ENCODE results near the gene GRIA4. TPM values are rescaled to one million over a fixed set of nuclear protein-coding genes. Genes with fewer than 3 reads are reported as not detected.
"Not testable (repeated sequence)": the region's sequence is repeated elsewhere in the genome, so short reads cannot be mapped to it uniquely, and the experiment has no call there.

GRIA4 gene
- total RNA-seq, 6 donors from 2014 or later: not detected

DNA sequence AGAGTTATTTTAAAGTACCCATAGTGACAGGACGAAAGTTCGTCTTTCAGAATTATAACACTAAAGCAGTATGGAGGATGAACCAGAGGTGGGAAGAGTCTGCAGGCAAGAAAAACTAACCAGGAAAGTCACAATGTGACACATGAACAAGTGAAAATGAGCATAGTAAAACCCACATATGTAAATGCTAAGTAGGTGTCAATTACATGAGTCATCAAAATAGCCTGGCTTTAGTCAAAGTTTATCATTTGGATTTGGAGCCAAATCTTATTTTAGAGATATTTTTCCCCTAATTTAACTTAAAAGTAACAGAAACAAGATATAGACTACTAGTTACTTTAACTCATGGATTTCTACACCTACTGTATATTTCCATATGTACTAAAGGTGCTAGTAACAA lies 159.8 kb downstream of the GRIA4 start:
- no peaks in the 10 kb centered on the region for H3K4me1 ChIP-seq
- no peaks in the 10 kb centered on the region for H3K27me3 ChIP-seq
- WGBS, 2 donors: 91 to 95% methylated on average over 2 of the region's 2 CpGs
- no peak for DNase-seq
- TF ChIP-seq EP300 (IDR thresholded peaks at IDR 0.05) (no peak), POLR2AphosphoS5 (IDR thresholded peaks at IDR 0.05) (no peak), POLR2A (IDR thresholded peaks at IDR 0.05) (no peak)
- TF ChIP-seq, protein P1, sequence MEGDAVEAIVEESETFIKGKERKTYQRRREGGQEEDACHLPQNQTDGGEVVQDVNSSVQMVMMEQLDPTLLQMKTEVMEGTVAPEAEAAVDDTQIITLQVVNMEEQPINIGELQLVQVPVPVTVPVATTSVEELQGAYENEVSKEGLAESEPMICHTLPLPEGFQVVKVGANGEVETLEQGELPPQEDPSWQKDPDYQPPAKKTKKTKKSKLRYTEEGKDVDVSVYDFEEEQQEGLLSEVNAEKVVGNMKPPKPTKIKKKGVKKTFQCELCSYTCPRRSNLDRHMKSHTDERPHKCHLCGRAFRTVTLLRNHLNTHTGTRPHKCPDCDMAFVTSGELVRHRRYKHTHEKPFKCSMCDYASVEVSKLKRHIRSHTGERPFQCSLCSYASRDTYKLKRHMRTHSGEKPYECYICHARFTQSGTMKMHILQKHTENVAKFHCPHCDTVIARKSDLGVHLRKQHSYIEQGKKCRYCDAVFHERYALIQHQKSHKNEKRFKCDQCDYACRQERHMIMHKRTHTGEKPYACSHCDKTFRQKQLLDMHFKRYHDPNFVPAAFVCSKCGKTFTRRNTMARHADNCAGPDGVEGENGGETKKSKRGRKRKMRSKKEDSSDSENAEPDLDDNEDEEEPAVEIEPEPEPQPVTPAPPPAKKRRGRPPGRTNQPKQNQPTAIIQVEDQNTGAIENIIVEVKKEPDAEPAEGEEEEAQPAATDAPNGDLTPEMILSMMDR (IDR thresholded peaks at IDR 0.05): no peak
- no peak overlapping the region for H3K4me3 ChIP-seq
- no peak for ATAC-seq (ENCODE audit: low FRiP score in 2 of 2)
- no peak overlapping the region for H3K27ac ChIP-seq
- H3K36me3 ChIP-seq: no peaks in the 10 kb centered on the region
- H3K9me3 ChIP-seq: no peaks in the 10 kb centered on the region

DNA sequence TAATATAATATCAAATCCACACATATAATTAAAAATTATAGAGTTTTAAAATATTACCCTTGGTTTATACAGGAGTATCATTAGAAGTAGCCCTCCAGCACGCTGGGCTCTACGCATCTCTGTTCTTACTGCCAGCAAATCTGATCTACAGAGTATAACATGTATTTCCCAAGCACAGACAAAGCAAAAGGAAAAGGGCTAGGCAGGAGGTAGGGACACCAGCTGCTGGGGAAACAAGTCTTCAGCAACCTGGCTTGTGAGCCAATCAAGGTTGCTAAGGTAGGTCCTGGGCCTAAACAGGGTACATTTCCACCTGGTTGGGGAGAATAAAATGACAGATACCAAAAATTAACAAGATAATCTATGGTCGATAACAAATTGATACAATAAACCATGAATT lies 163.6 kb downstream of the GRIA4 start:
- not testable (repeated sequence) for H3K27ac ChIP-seq; H3K4me1 ChIP-seq; H3K9me3 ChIP-seq; ATAC-seq (ENCODE audit: low FRiP score in 2 of 2); DNase-seq; H3K27me3 ChIP-seq; H3K36me3 ChIP-seq; H3K4me3 ChIP-seq
- WGBS, 2 donors: 85 to 95% methylated on average over 3 of the region's 3 CpGs

DNA sequence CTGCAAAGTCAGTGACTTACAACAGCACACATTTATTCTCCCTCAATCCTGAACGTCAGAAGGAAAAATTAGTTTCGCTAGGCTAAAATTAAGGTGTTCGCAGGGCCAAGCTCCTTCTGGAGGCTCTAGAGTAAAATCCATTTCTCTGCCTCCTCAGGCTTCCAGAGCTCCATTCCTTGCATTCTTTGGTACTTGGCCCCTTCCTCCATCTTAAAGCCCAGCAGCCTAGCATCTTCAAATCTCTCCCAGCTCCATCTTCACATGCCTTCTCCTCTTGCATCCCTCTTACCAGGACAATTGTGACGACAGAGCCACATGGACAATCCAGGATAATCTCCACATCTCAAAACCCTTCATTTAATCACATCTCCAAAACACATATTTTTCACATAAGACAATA lies 165.0 kb downstream of the GRIA4 start:
- H3K4me3 ChIP-seq: no peak overlapping the region
- no peaks in the 10 kb centered on the region for H3K36me3 ChIP-seq
- H3K9me3 ChIP-seq: no peaks in the 10 kb centered on the region
- DNase-seq (no peak), ATAC-seq (ENCODE audit: low FRiP score in 2 of 2) (no peak)
- H3K4me1 ChIP-seq: no peaks in the 10 kb centered on the region
- H3K27me3 ChIP-seq: no peaks in the 10 kb centered on the region
- no peak overlapping the region for H3K27ac ChIP-seq
- 86 to 92% methylated on average over 4 of the region's 4 CpGs for WGBS, 2 donors
- TF ChIP-seq EP300 (IDR thresholded peaks at IDR 0.05): no peak
- TF ChIP-seq POLR2A (IDR thresholded peaks at IDR 0.05): no peak
- TF ChIP-seq POLR2AphosphoS5 (IDR thresholded peaks at IDR 0.05): no peak
- TF ChIP-seq, protein P1 (IDR thresholded peaks at IDR 0.05): no peak

DNA sequence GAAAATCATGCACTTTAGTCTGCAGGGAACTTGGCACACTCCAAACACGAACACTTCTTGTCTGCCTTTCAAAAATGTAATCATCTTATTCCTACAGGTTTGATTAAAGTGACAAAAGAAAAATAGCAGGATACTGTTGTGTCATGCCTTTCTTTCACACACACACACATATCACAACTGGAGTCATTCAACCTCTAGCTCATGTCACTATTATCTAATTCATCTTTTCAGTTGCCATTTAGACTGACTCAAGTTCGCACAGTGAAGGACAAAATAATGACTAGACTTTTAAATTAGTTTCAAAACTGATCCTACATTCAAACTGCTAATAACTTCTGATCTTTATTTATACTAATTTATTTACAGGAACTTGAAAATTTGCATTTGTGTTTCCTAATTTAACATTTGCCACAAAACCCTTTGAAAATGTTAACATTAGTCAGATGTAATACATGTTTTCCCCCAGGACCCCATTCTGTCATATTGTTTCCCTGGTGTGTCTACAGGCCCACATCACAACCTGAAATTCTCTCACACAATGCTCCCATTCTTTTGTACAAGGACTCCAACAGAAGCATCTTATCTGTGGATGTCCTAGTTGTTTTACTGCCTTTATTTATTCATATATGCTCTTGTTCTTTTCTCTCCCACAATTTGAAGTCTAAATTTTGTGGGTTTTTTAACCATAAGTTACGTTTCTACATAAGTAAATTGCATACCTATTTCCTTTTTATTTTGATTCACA lies 171.1 kb downstream of the GRIA4 start:
- no peak overlapping the region for H3K4me3 ChIP-seq
- H3K36me3 ChIP-seq: no peaks in the 10 kb centered on the region
- WGBS, 2 donors: 61 to 72% methylated on average over 3 of the region's 3 CpGs
- no peak for ATAC-seq (ENCODE audit: low FRiP score in 2 of 2)
- no peak for DNase-seq
- no peak for TF ChIP-seq EP300 (IDR thresholded peaks at IDR 0.05)
- H3K4me1 ChIP-seq: no peaks in the 10 kb centered on the region
- no peak overlapping the region for H3K27ac ChIP-seq
- H3K27me3 ChIP-seq: no peaks in the 10 kb centered on the region
- no peaks in the 10 kb centered on the region for H3K9me3 ChIP-seq

DNA sequence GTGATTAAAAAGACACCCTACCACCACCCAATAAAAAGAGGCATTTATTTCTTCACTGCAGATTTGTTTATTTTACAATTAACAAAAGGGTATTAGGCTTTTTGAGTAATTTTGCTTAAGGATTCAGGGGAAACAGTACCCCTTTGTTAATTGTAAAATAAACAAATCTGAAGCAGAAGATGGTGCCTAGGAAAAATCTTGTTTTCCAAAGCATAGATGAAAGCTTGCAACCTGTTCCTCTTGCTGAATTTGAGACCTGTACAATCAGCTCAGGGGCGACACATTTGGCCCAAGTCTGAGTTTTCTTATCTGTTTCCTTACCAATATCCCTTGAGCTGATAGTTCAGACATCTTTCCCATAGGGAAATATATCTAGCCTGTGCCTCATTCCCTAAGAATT lies 171.9 kb downstream of the GRIA4 start:
- no peak for ATAC-seq (ENCODE audit: low FRiP score in 2 of 2)
- Histone ChIP-seq H3K36me3 (no peaks in the 10 kb centered on the region), H3K9me3 (no peaks in the 10 kb centered on the region), H3K4me1 (no peaks in the 10 kb centered on the region), H3K27ac (no peak overlapping the region), H3K27me3 (no peaks in the 10 kb centered on the region), H3K4me3 (no peak overlapping the region)
- 38 to 50% methylated on average over 1 of the region's 1 CpG for WGBS, 2 donors
- no peak for TF ChIP-seq POLR2AphosphoS5 (IDR thresholded peaks at IDR 0.05)
- no peak for TF ChIP-seq EP300 (IDR thresholded peaks at IDR 0.05)
- no peak for TF ChIP-seq POLR2A (IDR thresholded peaks at IDR 0.05)
- no peak for DNase-seq

DNA sequence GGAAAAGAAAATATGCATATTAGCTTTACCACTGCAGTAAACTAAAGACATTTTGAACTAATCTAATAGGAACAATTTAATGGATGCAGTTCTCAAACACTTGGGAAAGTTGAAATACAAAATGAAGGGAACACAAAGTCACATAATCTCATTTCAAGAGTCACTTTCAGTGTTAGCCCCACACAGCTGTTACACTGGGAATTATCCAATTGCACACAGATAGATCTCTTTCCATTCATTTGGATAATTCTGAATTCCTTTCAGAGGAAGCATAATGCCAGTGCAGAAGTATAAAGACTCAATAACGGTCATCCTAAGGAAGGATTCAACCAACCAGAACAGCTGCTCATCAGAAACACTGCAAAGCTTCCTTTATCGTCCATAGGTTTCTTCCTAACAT lies 173.3 kb downstream of the GRIA4 start:
- no peak overlapping the region for H3K27ac ChIP-seq
- 81 to 83% methylated on average over 2 of the region's 2 CpGs for WGBS, 2 donors

DNA sequence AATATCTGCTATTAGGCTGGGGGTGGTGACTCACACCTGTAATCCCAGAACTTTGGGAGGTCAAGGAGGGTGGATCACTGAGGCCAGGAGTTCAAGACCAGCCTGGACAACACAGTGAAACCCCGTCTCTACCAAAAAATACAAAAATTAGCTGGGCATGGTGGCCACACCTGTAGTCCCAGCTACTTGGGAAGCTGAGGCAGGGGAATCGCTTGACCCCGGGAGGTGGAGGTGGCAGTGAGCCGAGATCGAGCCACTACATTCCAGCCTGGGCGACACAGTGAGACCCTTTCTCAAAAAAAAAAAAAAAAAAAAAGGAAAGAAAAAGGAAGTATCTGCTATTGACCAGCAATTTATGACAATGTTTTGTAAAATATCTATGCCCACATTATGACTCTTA lies 176.0 kb downstream of the GRIA4 start:
- H3K36me3 ChIP-seq; H3K9me3 ChIP-seq; H3K4me1 ChIP-seq; ATAC-seq (ENCODE audit: low FRiP score in 2 of 2); H3K4me3 ChIP-seq; H3K27me3 ChIP-seq; H3K27ac ChIP-seq; DNase-seq: not testable (repeated sequence)
- WGBS, 2 donors: 91 to 97% methylated on average over 6 of the region's 6 CpGs

More for the DNA sequence above, 173.3 kb downstream of the GRIA4 start:
- Histone ChIP-seq H3K27me3 (no peaks in the 10 kb centered on the region), H3K4me3 (no peak overlapping the region), H3K4me1 (no peaks in the 10 kb centered on the region), H3K9me3 (no peaks in the 10 kb centered on the region), H3K36me3 (no peaks in the 10 kb centered on the region)
- ATAC-seq (ENCODE audit: low FRiP score in 2 of 2) (no peak), DNase-seq (no peak)
- TF ChIP-seq POLR2A (IDR thresholded peaks at IDR 0.05) (no peak), POLR2AphosphoS5 (IDR thresholded peaks at IDR 0.05) (no peak), EP300 (IDR thresholded peaks at IDR 0.05) (no peak)
- TF ChIP-seq, protein P1 (IDR thresholded peaks at IDR 0.05): no peak

Measured in upper lobe of left lung (tissue), 6 donors.